Loucy (cell line): ENCODE data around the gene TRIM13.

Experiments used
- H2AFZ ChIP-seq: fragments of 200-600 bp; sonication (generic); 2 replicates; pipeline ENCODE4 v1.6.0; 2016; ENCODE audit warnings: antibody characterized with exemption, mild to moderate bottlenecking, low read length, moderate library complexity
- H3F3A ChIP-seq: fragments of 200-600 bp; 2 replicates; pipeline ENCODE4 v1.6.0; 2016; ENCODE audit warnings: antibody characterized with exemption, low read depth, mild to moderate bottlenecking
- H3K27me3 ChIP-seq: fragments of 200-600 bp; sonication (generic); 2 replicates; pipeline ENCODE4 v1.6.1; 2014; ENCODE audit warnings: low read length, mild to moderate bottlenecking; ENCODE audit not compliant: insufficient read depth, poor library complexity, severe bottlenecking
- H3K36me3 ChIP-seq: fragments of 200-600 bp; sonication (generic); 2 replicates; pipeline ENCODE4 v1.6.1; 2016; ENCODE audit warnings: low read length; ENCODE audit not compliant: insufficient read depth
- H3K4me1 ChIP-seq: fragments of 200-600 bp; sonication (generic); 2 replicates; pipeline ENCODE4 v1.5.1; 2014; ENCODE audit warnings: low read length, mild to moderate bottlenecking; ENCODE audit not compliant: insufficient read depth, poor library complexity, severe bottlenecking
- H3K4me2 ChIP-seq: fragments of 200-600 bp; sonication (generic); 2 replicates; pipeline ENCODE4 v1.6.0; 2014; ENCODE audit warnings: antibody characterized with exemption, low read length, low read depth, mild to moderate bottlenecking; ENCODE audit not compliant: poor library complexity, severe bottlenecking
- H3K4me3 ChIP-seq: fragments of 200-600 bp; sonication (generic); 2 replicates; pipeline ENCODE4 v1.5.1; 2014; ENCODE audit warnings: low read length, mild to moderate bottlenecking, mixed read lengths; ENCODE audit not compliant: poor library complexity, severe bottlenecking
- H3K79me2 ChIP-seq: fragments of 200-600 bp; sonication (generic); 2 replicates; pipeline ENCODE4 v1.6.1; 2014; ENCODE audit warnings: low read length; ENCODE audit not compliant: insufficient read depth
- H3K9ac ChIP-seq: fragments of 200-600 bp; sonication (generic); 2 replicates; pipeline ENCODE4 v1.6.0; 2014; ENCODE audit warnings: mild to moderate bottlenecking, low read depth, low read length, moderate library complexity; ENCODE audit not compliant: poor library complexity, severe bottlenecking
- H3K9me2 ChIP-seq: fragments of 200-600 bp; sonication (generic); replicated peaks from 2 replicates; pipeline ENCODE4 v1.6.1; 2016; ENCODE audit warnings: low read depth, low read length, mixed read lengths
- H3K9me3 ChIP-seq: fragments of 200-600 bp; sonication (generic); 2 replicates; pipeline ENCODE4 v1.6.1; 2014; ENCODE audit warnings: mild to moderate bottlenecking, antibody characterized with exemption, low read length, low read depth; ENCODE audit not compliant: insufficient read depth
- H4K20me1 ChIP-seq: fragments of 200-600 bp; sonication (generic); 2 replicates; pipeline ENCODE4 v1.6.0; 2014; ENCODE audit warnings: antibody characterized with exemption, low read length, mild to moderate bottlenecking; ENCODE audit not compliant: insufficient read depth, poor library complexity, severe bottlenecking
- CTCF ChIP-seq: fragments of 200-600 bp; sonication (generic); conservative IDR thresholded peaks from 2 replicates; pipeline ENCODE4 v1.5.1; 2014; ENCODE audit warnings: mild to moderate bottlenecking, antibody characterized with exemption, low read length
- EZH2phosphoT487 ChIP-seq: fragments of 200-600 bp; IDR thresholded peaks from 2 replicates; pipeline ENCODE4 v1.6.1; 2018; ENCODE audit warnings: antibody characterized with exemption, mild to moderate bottlenecking, moderate library complexity, borderline replicate concordance

The TRIM13 gene

GRCh38 chr13:50065712-50066111 lies 68.9 kb downstream of the TRIM13 start:
- peaks cover 24% of the 10 kb centered on the region for H3K4me1 ChIP-seq
- TF ChIP-seq CTCF (no peak), EZH2phosphoT487 (no peak)
- peaks cover 77% of the 10 kb centered on the region for H4K20me1 ChIP-seq
- H3K36me3 ChIP-seq = peaks cover 75% of the 10 kb centered on the region
- no peaks in the 10 kb centered on the region for H3K9me2 ChIP-seq
- no peak overlapping the region for H3K4me3 ChIP-seq
- no peak overlapping the region for H3K4me2 ChIP-seq
- H3K9ac ChIP-seq = no peak overlapping the region
- H2AFZ ChIP-seq = no peak overlapping the region
- no peaks in the 10 kb centered on the region for H3K27me3 ChIP-seq
- H3K79me2 ChIP-seq = peaks cover 94% of the 10 kb centered on the region
- H3K9me3 ChIP-seq = no peaks in the 10 kb centered on the region
- no peaks in the 10 kb centered on the region for H3F3A ChIP-seq
